ENCODE measurements around the gene STEAP1B. TPM values are rescaled to one million over a fixed set of nuclear protein-coding genes. Genes with fewer than 3 reads are reported as not detected.

STEAP1B gene
- total RNA-seq, 1 experiment from 2014 or later, result 3.2 TPM

- Histone ChIP-seq H3K9ac (ENCODE audit: extremely low read depth, insufficient read length, low read length) (no peak overlapping the region), H3K9me3 (ENCODE audit: control insufficient read depth, low read depth, low read length) (no peaks in the 10 kb centered on the region), H3K23me2 (ENCODE audit: insufficient read length, low read depth, low read length, poor library complexity, severe bottlenecking) (no peaks in the 10 kb centered on the region), H2BK120ac (ENCODE audit: low read depth, low read length, poor library complexity, severe bottlenecking) (no peak overlapping the region), H3K56ac (ENCODE audit: insufficient read length, low read depth, low read length) (no peak overlapping the region), H2AFZ (ENCODE audit: low read length) (no peak overlapping the region), H2BK5ac (ENCODE audit: insufficient read length, low read length) (no peak overlapping the region), H4K5ac (ENCODE audit: insufficient read length, low read depth, low read length) (no peak overlapping the region), H2AK5ac (ENCODE audit: insufficient read length, low read length) (no peak overlapping the region), H2BK20ac (ENCODE audit: low read depth, low read length, poor library complexity, severe bottlenecking) (no peak overlapping the region), H3K79me2 (ENCODE audit: insufficient read depth, low read length) (no peaks in the 10 kb centered on the region), H2BK12ac (ENCODE audit: insufficient read length, low read depth, low read length) (no peak overlapping the region), H4K8ac (replicated peaks; ENCODE audit: insufficient read length, low read depth, low read length) (no peak overlapping the region), H4K20me1 (ENCODE audit: control insufficient read depth, insufficient read depth, insufficient read length) (no peaks in the 10 kb centered on the region), H3K27ac (ENCODE audit: insufficient read length, low read depth, low read length) (no peak overlapping the region), H2BK15ac (ENCODE audit: low read depth, low read length) (no peak overlapping the region), H3K14ac (ENCODE audit: insufficient read depth, low read length) (no peak overlapping the region), H4K91ac (ENCODE audit: insufficient read length, low read depth, low read length) (no peak overlapping the region), H3K23ac (ENCODE audit: insufficient read length, low read depth, low read length) (no peak overlapping the region), H3K18ac (ENCODE audit: insufficient read length, low read depth, low read length) (no peak overlapping the region), H3K27me3 (ENCODE audit: insufficient read depth, low read length) (no peaks in the 10 kb centered on the region), H3K79me1 (ENCODE audit: insufficient read depth, low read depth, low read length, poor library complexity, severe bottlenecking) (no peaks in the 10 kb centered on the region), H3K4me1 (ENCODE audit: insufficient read depth, low read length) (no peaks in the 10 kb centered on the region), H3K4ac (ENCODE audit: low read depth, low read length) (no peak overlapping the region), H3K4me2 (ENCODE audit: insufficient read depth, insufficient read length, low read length) (no peak overlapping the region), H3T11ph (ENCODE audit: low read length) (no peak overlapping the region)
- no peaks in the 10 kb centered on the region for H3K9me3 Mint-ChIP-seq
- H3K27ac Mint-ChIP-seq, result no peak overlapping the region
- no peaks in the 10 kb centered on the region for H3K27me3 Mint-ChIP-seq (ENCODE audit: low read depth)
- peaks cover 8% of the 10 kb centered on the region in 2 experiments; a peak in 3 of 4 replicates for H3K4me1 Mint-ChIP-seq
- no peaks in the 10 kb centered on the region; a peak in 2 of 7 replicates for H3K36me3 Mint-ChIP-seq (ENCODE audit: insufficient read depth in 1 of 3, low read depth in 3 of 3)
- H3K4me3 Mint-ChIP-seq, result no peak overlapping the region
- TF ChIP-seq CTCF (conservative IDR thresholded peaks at IDR 0.05), result no peak
- WGBS (ENCODE audit: extremely low coverage, insufficient read length, low lambda C conversion rate), result no CpG with 5 or more reads among the region's 5 CpGs
- no peak for DNase-seq
Observed at GRCh38 chr7:22481726-22482125, 18.3 kb downstream of the STEAP1B start.
